ENCODE data around the gene PLEKHA8.
A peak's percentile ranks its signal among the peaks of the same experiment; 100 is the strongest.

The PLEKHA8 gene

DNA sequence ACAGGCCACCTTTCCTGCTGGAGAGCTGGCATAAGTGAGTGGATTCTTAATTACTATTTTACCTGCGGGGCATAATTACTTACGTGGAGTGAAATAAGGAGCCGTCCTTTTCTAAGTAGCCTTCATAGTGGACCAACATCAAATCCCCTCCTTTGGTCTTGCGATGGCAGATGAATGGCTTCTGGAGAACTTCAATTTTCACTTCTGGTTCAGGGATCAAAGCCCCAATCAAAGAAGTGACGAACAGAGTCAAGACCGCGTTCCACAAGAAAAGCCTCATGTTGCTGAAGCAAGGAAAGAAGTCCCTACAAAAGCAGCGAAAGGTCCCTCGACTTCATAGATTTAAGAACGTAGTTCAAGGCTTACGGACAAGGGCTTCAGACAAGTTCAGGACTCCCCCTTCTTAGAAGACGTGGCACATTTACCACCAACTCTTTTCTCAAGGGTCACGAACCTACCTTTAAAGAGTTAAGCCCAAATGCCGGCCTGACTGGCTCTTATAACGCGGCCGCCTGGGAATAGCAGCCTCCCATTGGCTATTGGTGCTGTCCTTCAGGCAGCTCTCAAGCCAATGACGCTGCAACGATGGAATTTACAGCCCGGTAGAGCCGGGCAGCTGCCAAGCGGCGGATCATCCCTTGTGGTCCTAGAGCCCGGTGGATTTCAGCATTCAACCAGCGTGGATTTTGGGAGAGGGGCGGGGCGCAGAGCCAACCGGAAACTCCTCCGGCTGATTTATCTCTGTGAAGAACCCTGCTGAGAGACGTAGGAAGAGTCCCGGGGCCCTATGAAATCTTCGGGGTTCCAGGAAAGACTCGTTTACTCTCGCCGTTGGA lies 1.8 kb upstream of the PLEKHA8 start, which contains the start of gene FKBP14:
FKBP14 (minus strand) TSS at position 474 of the 836 bp plus-strand sequence; CDS start at position 280, 194 bp downstream.
- peak; percentile 89 for DNase-seq

DNA sequence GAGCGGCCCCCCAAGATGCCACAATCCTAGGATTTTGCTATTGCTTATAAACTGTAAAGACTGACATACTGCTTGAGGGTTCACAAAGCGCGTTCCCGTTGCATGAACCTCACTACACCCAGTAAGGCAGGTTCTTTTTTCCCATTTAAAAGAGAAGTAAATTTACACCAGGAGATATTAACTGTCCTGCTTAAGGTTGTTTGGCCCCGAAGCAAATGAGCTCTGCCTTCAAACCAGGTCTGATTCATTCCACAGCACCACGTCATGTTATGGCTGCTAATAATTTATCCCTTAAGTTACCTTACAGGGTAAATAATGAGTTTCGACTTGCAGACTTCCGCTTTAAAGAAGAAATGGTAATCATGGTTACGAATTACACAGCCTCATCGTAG lies 1.2 kb upstream of the PLEKHA8 start:
- peak; percentile 20 for DNase-seq

DNA sequence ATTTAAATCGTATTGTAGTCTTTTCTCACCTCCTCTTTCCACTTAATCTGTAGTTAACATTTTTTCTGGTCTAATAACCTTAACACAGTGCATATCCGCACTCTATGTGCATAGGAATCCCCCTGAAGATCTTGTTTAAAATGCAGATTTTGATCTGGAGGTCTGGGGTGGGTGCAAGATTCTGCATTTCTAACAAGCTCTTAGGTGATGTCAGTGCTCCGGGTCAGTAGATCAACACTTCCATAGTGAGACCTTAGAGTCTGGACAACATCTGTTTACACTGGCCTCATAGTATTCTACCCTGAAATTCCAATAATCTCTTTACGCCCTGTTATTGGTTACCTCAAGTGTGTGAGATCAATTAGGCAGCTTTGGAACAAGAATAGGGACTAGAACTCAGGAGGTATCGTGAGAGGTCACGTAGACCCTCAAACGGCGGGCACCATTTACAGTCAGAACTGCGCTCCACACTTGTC lies 434 bp upstream of the PLEKHA8 start:
- no peak for DNase-seq

DNA sequence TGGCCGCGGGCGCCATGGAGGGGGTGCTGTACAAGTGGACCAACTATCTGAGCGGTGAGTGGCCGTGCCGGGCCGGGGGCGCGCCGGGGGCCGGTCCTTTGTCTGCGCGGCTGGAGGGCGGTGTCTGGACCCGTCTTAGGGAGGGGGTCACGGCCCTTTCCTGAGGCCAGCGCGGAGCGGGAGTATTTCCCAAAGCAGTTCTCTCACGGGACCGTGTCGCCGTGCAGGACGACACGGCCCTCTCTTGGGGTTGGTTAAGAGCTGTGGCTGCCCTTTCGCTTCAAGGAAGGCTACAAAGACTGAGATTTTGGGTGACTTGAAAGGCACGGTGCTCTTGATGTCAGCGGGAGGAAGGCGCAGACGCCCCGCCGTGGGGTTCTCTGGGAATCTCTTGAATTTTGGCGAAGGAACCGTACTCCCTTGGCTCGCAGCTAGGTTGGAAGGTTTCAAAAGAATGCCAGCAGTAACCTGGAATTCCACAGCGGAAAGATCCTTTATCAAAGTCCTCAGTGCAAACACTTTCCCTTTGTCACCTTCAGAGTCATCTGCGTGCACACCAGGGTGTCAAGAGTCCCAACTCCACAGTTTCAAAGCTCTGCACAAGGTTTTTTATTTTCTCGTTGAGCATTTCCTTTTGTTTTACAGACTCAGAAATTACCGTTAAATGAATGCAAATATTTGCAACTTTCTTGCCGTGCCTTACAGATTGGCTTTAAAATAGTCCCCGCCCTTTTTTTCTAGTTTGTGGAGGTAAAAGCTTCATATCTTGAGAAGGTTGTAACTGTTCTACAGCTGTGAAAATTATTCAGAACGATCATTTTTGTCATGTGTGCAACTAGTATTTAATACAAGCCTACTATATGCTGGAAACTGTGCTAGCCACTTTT lies 780 bp downstream of the PLEKHA8 start:
- no peak for DNase-seq

- DNase-seq: peak; percentile 16
Observed at GRCh38 chr7:30029696-30030095, 1.5 kb downstream of the PLEKHA8 start.

DNA sequence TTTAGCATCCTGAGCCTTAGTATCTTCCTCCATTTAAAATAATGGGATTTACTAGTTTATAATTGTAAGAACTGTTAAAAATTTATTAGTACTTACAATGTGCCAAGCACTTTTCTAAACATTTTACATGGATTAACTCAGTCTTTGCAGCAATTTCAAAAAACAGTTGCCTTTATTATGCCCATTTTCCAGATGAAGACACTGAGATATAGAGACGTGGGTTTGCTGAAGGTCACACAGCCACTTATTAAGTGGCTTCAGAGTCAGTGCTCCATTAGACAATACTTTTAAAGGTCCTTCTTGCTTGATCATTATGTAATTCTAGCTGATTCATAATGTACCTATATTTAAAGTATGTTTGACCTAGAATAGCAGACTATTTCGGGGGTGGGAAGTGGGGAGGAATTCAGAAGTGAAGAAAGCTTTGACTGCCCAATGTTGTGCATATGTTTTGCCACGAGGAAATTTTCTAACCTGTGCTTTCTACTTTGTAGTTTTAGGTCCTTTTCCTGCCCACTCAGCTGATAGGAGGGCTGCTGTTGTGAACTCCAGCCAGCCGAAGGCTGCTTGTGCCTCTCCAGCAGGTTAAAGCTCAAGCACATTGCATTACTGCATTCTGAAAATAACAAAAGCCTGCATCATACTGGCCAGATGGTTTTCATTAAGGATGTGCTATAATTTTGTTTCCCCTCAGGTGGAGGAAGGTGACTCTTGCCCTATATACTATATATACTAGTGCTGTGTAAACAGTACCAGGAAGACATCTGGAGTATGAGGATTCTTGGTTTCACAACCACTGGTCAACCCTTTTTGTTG lies 4.3 kb downstream of the PLEKHA8 start:
- DNase-seq: no peak

DNA sequence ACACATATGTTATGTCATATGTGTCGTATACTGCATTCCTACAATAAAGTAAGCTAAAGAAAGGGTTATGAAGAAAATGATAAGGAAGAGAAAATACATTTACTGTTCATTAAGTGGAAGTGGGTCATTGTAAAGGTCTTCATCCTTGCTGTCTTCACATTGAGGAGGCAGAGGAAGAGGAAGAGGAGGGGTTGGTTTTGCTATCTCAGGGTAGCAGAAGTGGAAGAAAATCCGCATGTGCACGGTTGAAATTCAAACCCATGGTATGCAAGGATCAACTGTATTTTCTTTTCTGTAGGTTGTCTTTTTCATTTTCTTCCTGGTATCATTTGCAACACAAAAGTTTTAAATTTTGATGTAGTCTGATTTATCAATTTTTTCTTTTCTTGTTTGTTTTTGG lies 6.3 kb downstream of the PLEKHA8 start:
- DNase-seq: no peak

- no peak for DNase-seq
Observed at GRCh38 chr7:30036220-30036619, 8.0 kb downstream of the PLEKHA8 start.

GRCh38 chr7:30038196-30038980 lies 10.2 kb downstream of the PLEKHA8 start:
- DNase-seq: no peak

DNA sequence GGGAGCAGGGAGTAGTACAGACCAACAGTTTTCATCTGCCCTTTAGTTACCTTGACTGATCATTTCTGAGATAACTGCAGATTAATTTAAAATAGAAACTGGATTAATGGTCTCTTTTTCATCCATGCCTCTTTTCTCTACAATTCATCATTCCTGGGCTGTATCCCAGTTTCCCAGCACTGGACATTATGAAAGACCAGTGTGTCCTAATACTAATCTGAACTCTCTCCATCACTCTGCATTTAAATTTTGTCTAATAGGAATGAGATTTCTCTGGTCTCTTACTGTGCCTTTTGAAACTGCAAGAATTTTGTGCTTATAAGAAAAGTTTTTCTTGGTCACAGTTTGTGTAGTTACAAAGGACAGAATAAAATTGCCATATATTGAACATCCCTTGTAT lies 12.7 kb downstream of the PLEKHA8 start:
- no peak for DNase-seq

DNA sequence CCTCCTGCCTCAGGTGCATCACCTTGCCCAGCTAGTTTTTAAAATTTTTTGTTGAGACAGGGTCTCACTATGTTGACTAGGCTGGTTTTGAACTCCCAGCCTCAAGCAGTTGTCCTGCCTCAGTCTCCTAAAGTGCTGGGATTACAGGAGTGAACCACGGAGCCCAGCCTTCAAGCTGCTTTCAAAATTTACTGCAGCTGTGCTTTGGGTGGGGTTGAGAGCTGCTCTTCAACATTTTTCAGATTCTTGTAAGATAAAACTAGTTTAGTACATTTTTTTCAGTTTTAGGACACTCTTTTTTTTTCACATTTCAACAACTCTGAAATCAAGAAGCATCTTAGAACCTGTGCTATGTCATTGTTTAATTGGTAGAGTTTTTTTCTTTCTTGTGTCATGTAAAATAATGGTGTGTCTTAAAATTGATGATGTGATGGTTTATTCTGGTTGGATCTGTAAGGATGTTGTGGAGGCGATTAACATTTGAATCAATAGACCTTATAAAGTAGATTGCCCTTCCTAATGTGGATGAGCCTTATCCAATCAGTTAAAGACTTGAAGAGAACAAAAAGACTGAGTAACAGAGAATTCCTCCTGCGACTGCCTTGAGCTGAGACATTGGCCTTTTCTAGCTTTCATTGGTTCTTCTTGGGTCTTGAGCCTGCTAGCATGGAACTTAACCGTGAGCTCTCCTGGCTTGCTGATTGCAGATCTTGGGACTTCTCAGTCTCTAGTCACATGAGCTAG lies 13.5 kb downstream of the PLEKHA8 start:
- no peak for DNase-seq

DNA sequence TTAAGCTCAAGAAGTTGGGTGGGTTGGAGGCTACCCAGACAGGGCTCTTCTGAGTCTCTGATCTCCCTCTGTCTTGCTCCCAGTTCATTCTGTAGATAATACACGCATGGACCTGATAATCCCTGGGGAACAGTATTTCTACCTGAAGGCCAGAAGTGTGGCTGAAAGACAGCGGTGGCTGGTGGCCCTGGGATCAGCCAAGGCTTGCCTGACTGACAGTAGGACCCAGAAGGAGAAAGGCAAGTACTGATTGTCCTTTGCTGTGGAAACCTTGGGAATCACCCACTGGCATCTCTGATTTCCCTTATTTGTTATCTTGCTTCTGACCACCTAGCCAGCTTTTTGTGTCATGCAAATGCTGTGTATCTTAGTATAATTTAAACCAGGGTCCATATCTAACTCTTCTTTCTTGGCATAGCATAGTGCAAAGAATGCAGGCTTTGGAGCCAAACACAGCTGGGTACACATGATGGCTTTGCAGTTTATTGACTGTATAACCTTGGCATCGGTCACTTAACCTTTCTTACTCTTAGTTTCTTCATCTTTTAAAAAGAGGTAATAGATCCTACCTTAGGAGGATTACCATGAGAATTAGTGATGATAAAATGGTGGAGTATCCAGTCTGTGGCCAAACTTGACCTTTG lies 18.0 kb downstream of the PLEKHA8 start:
- DNase-seq: no peak

- no peak for DNase-seq
Observed at GRCh38 chr7:30047124-30047523, 18.9 kb downstream of the PLEKHA8 start.

DNA sequence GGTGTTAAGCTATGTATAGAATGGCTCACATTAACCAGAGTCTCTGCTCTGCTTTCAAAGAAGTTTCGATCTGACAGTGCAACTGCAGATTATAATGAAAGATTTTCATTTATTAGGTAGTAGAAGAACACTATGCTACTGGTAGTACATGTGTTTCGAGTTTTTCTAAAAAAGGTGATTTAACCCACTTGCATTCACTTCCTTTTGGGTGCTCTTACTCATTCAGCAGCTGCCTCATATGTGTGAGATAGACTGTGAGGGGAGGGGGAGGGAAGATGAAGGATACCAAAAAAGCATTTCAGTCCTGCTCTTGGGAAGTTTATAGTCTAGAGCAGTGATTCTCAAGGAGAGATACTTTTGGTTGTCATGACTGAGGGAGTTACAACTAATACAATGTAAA lies 20.4 kb downstream of the PLEKHA8 start:
- no peak for DNase-seq

- DNase-seq: no peak
Observed at GRCh38 chr7:30049173-30049572, 21.0 kb downstream of the PLEKHA8 start.

DNA sequence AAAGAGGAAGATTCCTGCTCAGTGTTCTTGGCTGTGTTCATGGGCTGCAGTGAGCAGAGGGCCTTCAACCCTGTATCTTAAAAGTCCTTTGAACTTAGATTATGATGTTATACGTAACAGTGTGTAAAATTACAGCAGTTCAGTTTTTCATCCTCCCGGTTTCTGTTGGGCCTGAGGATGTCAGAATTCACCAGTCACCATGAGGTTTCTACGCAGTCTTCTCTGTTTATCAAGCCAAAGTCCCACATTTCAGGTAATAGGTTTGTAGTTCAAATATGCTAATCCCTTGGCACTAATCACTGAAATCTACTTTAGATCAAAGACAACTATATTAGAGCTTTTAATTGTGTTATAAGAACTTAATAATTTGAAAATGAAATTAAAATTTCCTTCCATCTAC lies 24.9 kb downstream of the PLEKHA8 start:
- DNase-seq: no peak

DNA sequence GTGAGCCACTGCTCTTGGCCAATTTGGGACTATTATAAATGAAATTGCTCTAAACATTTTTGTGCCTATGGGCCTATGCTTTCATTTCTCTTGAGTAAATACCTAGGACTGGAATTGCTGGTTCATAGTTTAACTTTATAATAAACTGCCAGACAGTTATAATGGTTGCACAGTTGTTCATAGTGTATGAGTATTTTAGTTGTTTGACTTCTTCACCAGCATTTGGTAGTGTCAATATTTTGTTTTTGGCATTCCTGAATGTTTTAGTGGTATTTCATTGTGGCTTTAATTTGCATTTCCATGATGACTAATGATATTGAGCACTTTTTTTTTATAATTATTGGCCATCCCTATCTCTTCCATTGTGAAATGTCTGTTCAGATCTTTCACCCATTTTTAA lies 29.5 kb downstream of the PLEKHA8 start:
- DNase-seq: no peak

DNA sequence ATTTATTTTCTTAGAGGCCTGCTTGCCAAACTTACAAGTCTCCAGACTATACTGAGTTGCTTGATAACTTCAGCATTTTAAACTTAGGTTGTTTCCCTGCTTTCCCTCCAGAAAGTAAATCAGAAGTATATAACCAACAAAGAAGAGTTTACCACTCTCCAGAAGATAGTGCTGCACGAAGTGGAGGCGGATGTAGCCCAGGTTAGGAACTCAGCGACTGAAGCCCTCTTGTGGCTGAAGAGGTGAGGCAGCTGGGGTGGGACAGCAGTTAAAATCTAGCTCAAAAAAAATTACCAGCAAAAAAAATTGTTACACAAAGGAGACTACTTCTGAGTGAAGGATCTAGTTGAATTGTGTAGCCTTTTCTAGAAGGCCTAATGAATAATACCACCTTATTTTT lies 33.6 kb downstream of the PLEKHA8 start:
- DNase-seq: peak; percentile 41

- no peak for DNase-seq
Observed at GRCh38 chr7:30062587-30062986, 34.4 kb downstream of the PLEKHA8 start.

DNA sequence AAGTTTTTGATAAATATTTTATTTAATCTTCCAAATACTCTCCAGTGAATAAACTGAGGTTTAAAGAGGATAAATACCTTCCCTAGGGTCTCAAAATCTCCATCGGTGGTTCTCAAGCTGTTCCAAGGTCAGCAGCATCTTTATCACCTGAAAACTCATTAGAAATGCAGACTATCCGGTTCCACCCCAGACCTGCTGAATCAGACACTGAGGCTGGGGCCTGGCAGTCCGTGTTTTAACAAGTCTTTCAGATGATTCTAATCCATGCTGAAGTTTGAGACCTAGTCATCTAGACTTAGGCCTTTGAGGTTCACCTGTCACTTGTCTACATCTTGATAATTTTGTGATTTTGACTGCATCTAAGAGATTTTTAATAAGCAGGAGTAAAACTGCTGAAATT lies 37.5 kb downstream of the PLEKHA8 start:
- no peak for DNase-seq

- no peak for DNase-seq
Observed at GRCh38 chr7:30066687-30067086, 38.5 kb downstream of the PLEKHA8 start.

All from activated CD8-positive, alpha-beta memory T cell treated with anti-CD3 and anti-CD28 coated beads, Interleukin-2, amount 50 U/mL, for 4 hours (primary cell).